Fibroblast of mammary gland (primary cell): ENCODE measurements around the gene MZT2A.
"Not testable (repeated sequence)": the region's sequence is repeated elsewhere in the genome, so short reads cannot be mapped to it uniquely, and the experiment has no call there.

Source experiments
- DNase-seq: peaks from one replicate; pipeline ENCODE4 v3.0.0-alpha.2; 2010; ENCODE audit warnings: low read depth
- H3K4me3 ChIP-seq: 2 replicates; pipeline ENCODE4 v1.5.1; 2011; ENCODE audit warnings: low read depth, mild to moderate bottlenecking, low read length, moderate library complexity; ENCODE audit not compliant: control insufficient read depth
- CTCF ChIP-seq: conservative IDR thresholded peaks from 2 replicates; pipeline ENCODE4 v1.5.1; 2011; ENCODE audit warnings: low read depth, low read length, inconsistent platforms; ENCODE audit not compliant: control insufficient read depth, insufficient read depth

MZT2A gene

DNA sequence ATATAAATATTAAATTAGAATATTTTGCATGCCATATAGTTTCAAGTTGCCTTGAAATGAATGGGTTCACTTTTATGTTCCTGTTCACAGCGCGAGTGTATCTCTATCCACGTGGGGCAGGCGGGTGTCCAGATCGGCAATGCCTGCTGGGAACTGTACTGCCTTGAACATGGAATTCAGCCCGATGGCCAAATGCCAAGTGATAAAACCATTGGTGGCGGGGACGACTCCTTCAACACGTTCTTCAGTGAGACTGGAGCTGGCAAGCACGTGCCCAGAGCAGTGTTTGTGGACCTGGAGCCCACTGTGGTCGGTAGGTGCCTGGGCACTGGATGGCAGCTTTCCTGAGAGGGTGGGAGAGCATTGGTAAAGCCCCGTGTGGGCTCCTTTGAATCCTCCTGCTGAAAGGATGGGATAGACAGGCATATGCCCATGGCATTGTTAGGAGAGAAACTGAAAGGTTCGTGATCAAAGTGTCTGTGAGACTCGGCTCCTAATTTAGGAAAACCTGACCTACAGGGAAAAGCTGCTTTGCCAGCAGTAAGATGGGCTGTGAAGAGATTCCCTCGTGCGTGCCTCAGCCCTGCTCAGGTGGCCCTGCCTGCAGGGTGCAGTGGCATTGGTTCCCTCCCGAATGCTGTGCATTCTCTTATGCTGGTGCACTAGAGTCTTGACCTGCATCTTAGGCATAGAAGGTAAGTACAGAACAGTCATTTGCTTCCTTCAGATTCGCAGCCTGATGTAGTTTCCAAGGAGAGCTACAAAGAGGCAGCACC lies 13.9 kb downstream of the MZT2A start:
- not testable (repeated sequence) for H3K4me3 ChIP-seq, DNase-seq

GRCh38 chr2:131477227-131477626 lies 15.0 kb downstream of the MZT2A start:
- not testable (repeated sequence) for DNase-seq, H3K4me3 ChIP-seq

- H3K4me3 ChIP-seq, DNase-seq: not testable (repeated sequence)
These were observed 15.8 kb downstream of the MZT2A start for GRCh38 chr2:131476363-131476762.

DNA sequence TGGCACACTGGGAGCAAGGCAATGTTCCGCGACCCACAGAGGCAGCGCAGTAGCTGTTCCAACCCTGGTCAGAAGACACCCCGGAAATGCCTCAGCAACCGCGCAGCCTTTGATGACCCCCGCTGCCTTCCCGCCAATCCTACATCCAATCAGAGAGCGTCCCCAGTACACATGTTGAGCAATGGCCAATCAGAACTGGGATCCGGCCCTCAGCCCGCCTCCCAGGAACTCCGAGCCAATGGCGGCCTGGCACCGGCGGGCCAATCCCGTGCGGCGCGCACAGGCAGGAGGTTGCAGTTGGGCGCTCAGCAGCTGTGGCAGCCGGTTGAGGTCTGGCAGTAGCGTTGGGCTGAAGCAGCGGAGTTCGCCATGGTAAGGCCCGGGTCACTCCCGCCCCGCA lies 16.4 kb downstream of the MZT2A start, which contains the start of gene TUBA3D:
Gene TUBA3D (plus strand): TSS at position 289 of the 400 bp plus-strand sequence. CDS start 81 bp downstream, at position 370.
- DNase-seq, result no peak
- no peak for TF ChIP-seq CTCF
- H3K4me3 ChIP-seq, result no peak within 1 kb of the TSS

- H3K4me3 ChIP-seq, DNase-seq: not testable (repeated sequence)
These were observed 18.9 kb downstream of the MZT2A start for GRCh38 chr2:131473266-131473665.

- DNase-seq, H3K4me3 ChIP-seq: not testable (repeated sequence)
These were observed 20.6 kb downstream of the MZT2A start for GRCh38 chr2:131471624-131472023.

DNA sequence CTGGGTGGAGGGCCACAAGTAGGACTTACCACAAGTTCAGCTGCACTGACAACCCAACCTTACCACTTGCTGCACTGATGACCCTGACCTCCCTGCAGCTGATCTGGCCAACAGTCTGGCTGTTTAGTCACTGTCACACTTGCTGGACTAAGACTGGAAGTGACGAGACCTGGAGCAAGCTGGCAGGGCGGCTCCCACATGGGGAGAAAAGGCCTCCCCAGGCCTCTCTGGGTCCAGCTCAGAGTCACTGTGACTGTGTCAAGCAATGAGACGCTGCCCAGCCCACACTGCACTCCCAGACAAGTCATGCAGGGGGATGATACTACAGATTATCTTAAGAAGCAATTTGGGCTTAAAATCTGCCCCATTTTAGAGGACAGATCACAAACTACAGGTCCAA lies 21.3 kb downstream of the MZT2A start:
- DNase-seq, result not testable (repeated sequence)

DNA sequence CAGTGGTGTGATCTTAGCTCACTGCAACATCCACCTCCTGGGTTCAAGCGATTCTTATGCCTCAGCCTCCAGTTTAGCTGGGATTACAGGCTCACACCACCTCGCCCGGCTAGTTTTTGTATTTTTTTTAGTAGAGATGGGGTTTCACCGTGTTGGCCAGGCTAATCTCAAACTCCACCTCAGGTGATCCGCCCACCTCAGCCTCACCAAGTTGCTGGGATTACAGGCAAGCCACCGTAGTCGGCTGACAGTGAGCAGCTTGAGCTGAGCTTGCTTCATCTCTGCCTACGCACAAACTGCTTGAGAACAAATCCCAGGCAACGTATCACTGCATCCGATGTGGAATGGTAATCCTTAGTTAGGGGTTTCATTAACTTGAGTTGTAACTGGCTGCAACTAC lies 24.5 kb downstream of the MZT2A start:
- not testable (repeated sequence) for DNase-seq, H3K4me3 ChIP-seq

More for the DNA sequence above, 21.3 kb downstream of the MZT2A start:
- not testable (repeated sequence) for H3K4me3 ChIP-seq

DNA sequence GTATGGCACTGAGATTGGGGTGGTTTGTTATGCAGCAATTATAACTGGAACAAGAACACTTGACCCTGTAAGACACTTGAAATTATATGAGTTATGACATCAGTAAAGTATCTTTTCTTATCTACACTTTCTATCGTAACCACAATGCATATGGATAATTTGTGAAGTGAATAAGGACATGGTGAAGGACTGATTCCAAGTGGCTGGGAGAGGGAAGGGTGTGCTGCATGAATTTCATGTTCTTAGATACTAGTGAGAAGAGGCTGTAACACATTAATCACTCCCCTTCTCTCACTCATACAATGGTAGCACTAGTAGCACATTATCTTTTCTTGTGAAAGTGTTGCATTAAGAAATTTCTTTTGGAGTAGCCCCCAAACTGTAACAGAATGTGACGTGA lies 37.3 kb downstream of the MZT2A start:
- DNase-seq, H3K4me3 ChIP-seq: not testable (repeated sequence)

GRCh38 chr2:131451265-131451949 lies 40.8 kb downstream of the MZT2A start:
- H3K4me3 ChIP-seq, DNase-seq: not testable (repeated sequence)

GRCh38 chr2:131447981-131448380 lies 44.2 kb downstream of the MZT2A start:
- not testable (repeated sequence) for DNase-seq, H3K4me3 ChIP-seq

DNA sequence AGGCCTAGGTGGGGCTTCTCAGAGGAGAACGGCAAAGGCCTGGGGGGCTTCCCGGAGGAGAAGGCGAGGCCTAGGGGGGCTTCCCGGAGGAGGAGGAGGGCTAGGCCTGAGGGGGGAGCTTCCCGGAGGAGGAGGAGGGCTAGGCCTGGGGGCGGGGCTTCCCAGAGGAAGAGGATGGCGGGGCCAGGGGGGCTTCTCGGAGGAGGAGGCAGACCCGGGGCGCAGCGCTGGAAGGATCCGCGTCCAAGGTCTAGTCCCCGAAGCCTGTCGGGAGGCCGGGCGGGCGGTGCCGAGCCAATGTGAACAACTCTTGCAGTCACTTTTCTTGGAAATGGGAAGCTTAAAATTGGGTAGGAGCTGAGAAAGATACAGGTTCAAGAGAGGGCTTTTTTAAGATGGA lies 46.3 kb downstream of the MZT2A start:
- no peak for TF ChIP-seq CTCF
- no peak for DNase-seq
- H3K4me3 ChIP-seq, result no peak overlapping the region

DNA sequence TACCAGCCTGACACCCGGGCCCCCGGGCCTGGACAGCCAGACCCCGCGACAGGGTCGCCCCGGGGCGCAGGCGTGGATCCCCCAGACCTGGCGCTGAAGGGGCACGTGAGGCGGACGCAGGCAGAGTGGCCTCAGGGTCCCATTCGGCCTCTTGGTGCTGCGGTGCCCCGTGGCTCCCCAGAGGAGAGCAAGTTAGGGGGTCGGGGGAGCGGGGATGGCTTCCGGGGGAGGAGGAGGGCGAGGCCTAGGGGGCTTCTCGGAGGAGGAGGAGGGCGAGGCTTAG lies 46.7 kb downstream of the MZT2A start:
- DNase-seq, H3K4me3 ChIP-seq: not testable (repeated sequence)

- DNase-seq, H3K4me3 ChIP-seq: not testable (repeated sequence)
These were observed 47.3 kb downstream of the MZT2A start for GRCh38 chr2:131444736-131445514.

GRCh38 chr2:131440742-131441468 lies 51.3 kb downstream of the MZT2A start:
- not testable (repeated sequence) for H3K4me3 ChIP-seq, DNase-seq
